BE2C (cell line): Measurements from ENCODE around the gene MAP2K5.
A peak's percentile ranks its signal among the peaks of the same experiment; 100 is the strongest.

Source experiments
- DNase-seq: peaks from one replicate; pipeline ENCODE4 v3.0.0-alpha.2; 2020
- H3K27me3 ChIP-seq: fragments of 250-450 bp; sonication (Bioruptor Pico); 2 replicates; pipeline ENCODE4 v1.5.1; 2020; ENCODE audit warnings: mild to moderate bottlenecking
- H3K36me3 ChIP-seq: fragments of 250-450 bp; sonication (Bioruptor Pico); 2 replicates; pipeline ENCODE4 v1.5.1; 2020; ENCODE audit warnings: mild to moderate bottlenecking
- H3K4me1 ChIP-seq: fragments of 250-450 bp; sonication (Bioruptor Pico); 2 replicates; pipeline ENCODE4 v1.5.1; 2020
- H3K4me3 ChIP-seq: 2 replicates; pipeline ENCODE4 v1.5.1; 2011; ENCODE audit warnings: low read depth, low read length
- H3K9me3 ChIP-seq: fragments of 250-450 bp; sonication (Bioruptor Pico); 2 replicates; pipeline ENCODE4 v1.5.1; 2020
- CTCF ChIP-seq: IDR thresholded peaks from 2 replicates; pipeline ENCODE4 v1.5.1; 2012; ENCODE audit warnings: mild to moderate bottlenecking, low read depth, low read length

The MAP2K5 gene

GRCh38 chr15:67678993-67679392 lies 136.5 kb downstream of the MAP2K5 start:
- no peaks in the 10 kb centered on the region for H3K36me3 ChIP-seq
- no peak for DNase-seq
- no peaks in the 10 kb centered on the region for H3K27me3 ChIP-seq
- no peak overlapping the region for H3K4me3 ChIP-seq
- H3K9me3 ChIP-seq, result no peaks in the 10 kb centered on the region; the same call in none of the 2 replicates
- H3K4me1 ChIP-seq, result no peaks in the 10 kb centered on the region; the same call in 1 of the 2 replicates
- TF ChIP-seq CTCF, result no peak

GRCh38 chr15:67680641-67681040 lies 138.1 kb downstream of the MAP2K5 start:
- no peak for TF ChIP-seq CTCF
- Histone ChIP-seq H3K27me3 (no peaks in the 10 kb centered on the region), H3K9me3 (no peaks in the 10 kb centered on the region; the same call in 1 of the 2 replicates), H3K4me1 (no peaks in the 10 kb centered on the region; the same call in 1 of the 2 replicates), H3K4me3 (no peak overlapping the region), H3K36me3 (no peaks in the 10 kb centered on the region)
- DNase-seq, result no peak

GRCh38 chr15:67685008-67685599 lies 142.6 kb downstream of the MAP2K5 start:
- H3K4me3 ChIP-seq, result no peak overlapping the region
- DNase-seq, result peak; percentile 8
- TF ChIP-seq CTCF, result no peak
- no peaks in the 10 kb centered on the region; the same call in 1 of the 2 replicates for H3K9me3 ChIP-seq
- no peaks in the 10 kb centered on the region; the same call in 1 of the 2 replicates for H3K4me1 ChIP-seq
- H3K36me3 ChIP-seq, result no peaks in the 10 kb centered on the region
- no peaks in the 10 kb centered on the region for H3K27me3 ChIP-seq

GRCh38 chr15:67685716-67686115 lies 143.2 kb downstream of the MAP2K5 start:
- TF ChIP-seq CTCF, result no peak
- no peaks in the 10 kb centered on the region for H3K36me3 ChIP-seq
- H3K4me1 ChIP-seq, result no peaks in the 10 kb centered on the region; the same call in 1 of the 2 replicates
- H3K9me3 ChIP-seq, result no peaks in the 10 kb centered on the region; the same call in 1 of the 2 replicates
- no peak for DNase-seq
- no peaks in the 10 kb centered on the region for H3K27me3 ChIP-seq
- H3K4me3 ChIP-seq, result no peak overlapping the region

- no peak for DNase-seq
- no peaks in the 10 kb centered on the region for H3K36me3 ChIP-seq
- no peak for TF ChIP-seq CTCF
- H3K4me3 ChIP-seq, result no peak overlapping the region
- no peaks in the 10 kb centered on the region for H3K4me1 ChIP-seq
- H3K9me3 ChIP-seq, result no peaks in the 10 kb centered on the region
- H3K27me3 ChIP-seq, result no peaks in the 10 kb centered on the region
Measured at GRCh38 chr15:67690936-67691335, 148.4 kb downstream of the MAP2K5 start.

GRCh38 chr15:67691450-67691849 lies 148.9 kb downstream of the MAP2K5 start:
- Histone ChIP-seq H3K36me3 (no peaks in the 10 kb centered on the region), H3K27me3 (no peaks in the 10 kb centered on the region), H3K4me1 (no peaks in the 10 kb centered on the region), H3K9me3 (no peaks in the 10 kb centered on the region), H3K4me3 (no peak overlapping the region)
- TF ChIP-seq CTCF, result no peak
- DNase-seq, result no peak
